Ovary (tissue), 10 donors: ENCODE results near the gene MMP10. TPM values are rescaled to one million over a fixed set of nuclear protein-coding genes. Genes with fewer than 3 reads are reported as not detected.

Experiments used
- DNase-seq, 5 donors: peaks; one replicate each; pipeline ENCODE4 v3.0.0-alpha.2; 2019 to 2020
- H3K27ac ChIP-seq, 2 donors: fragments of 200-600 bp; one replicate each; pipeline versions ENCODE4 v1.5.1 to v1.8.0; 2019 to 2022
- H3K27me3 ChIP-seq: fragments of 200-600 bp; one replicate; pipeline ENCODE4 v1.8.0; 2022
- H3K36me3 ChIP-seq: fragments of 200-600 bp; sonication (generic); one replicate; pipeline ENCODE4 v1.5.1; 2019
- H3K4me1 ChIP-seq: one replicate; pipeline ENCODE4 v1.8.1; 2013; ENCODE audit warnings: mild to moderate bottlenecking, moderate library complexity; ENCODE audit not compliant: insufficient read depth
- H3K4me3 ChIP-seq: fragments of 200-600 bp; sonication (generic); one replicate; pipeline ENCODE4 v1.5.1; 2017
- H3K9me3 ChIP-seq, 2 donors: fragments of 200-600 bp in 1 of 2; sonication (generic) in 1 of 2; one replicate each; pipeline versions ENCODE4 v1.5.1 to v1.8.1; 2013 to 2019; ENCODE audit warnings: mild to moderate bottlenecking in 1 of 2, moderate library complexity in 1 of 2
- CTCF ChIP-seq, 3 donors: fragments of 450-650 bp in 2 of 3; fragments of 200-600 bp in 1 of 3; IDR thresholded peaks; one replicate each; pipeline versions ENCODE4 v1.5.1 to v1.8.0; 2016 to 2022; ENCODE audit warnings: antibody characterized with exemption in 3 of 3, mild to moderate bottlenecking in 1 of 3
- EP300 ChIP-seq: sonication (generic); formaldehyde crosslinking; IDR thresholded peaks from one replicate; pipeline ENCODE4 v1.6.1; 2017; ENCODE audit warnings: antibody characterized with exemption
- POLR2A ChIP-seq: fragments of 450-650 bp; IDR thresholded peaks from one replicate; pipeline ENCODE4 v1.6.1; 2017; ENCODE audit warnings: antibody characterized with exemption, mild to moderate bottlenecking, moderate library complexity
- WGBS, 3 donors: extraction: QIAGEN DNeasy Blood & Tissue Kit in 1 of 3; methylation state at CpG; one replicate each; pipeline versions ENCODE4 v1.1.5 to v1.1.7; 2013 to 2017; 5-methylcytosine and 5-hydroxymethylcytosine counted together
- intact Hi-C, 4 donors: fragments of 100-400 bp; cut with DNase I; formaldehyde crosslinking; loops; one replicate each; pipeline versions ENCODE4 v1.11.0 to v1.15.1; 2022 to 2023
- long read RNA-seq, 3 donors: library from polyadenylated mRNA in 2 of 3; unstranded in 2 of 3; transcript quantifications; one replicate each; pipeline ENCODE4 v2.0.0 and lab custom pipeline, GENCODE V29; 2021 to 2026
- polyA plus RNA-seq, 2 donors: library from polyadenylated mRNA; stranded (reverse); fragments of 200-250 nt in 1 of 2; fragments of 350-450 nt in 1 of 2; fragmentation: Illumina TruSeq in 1 of 2; extraction: RNeasy Lipid Tissue Mini Kit (QIAGEN cat#74804) in 1 of 2; gene quantifications; one replicate each; pipeline ENCODE4 v1.2.3, GENCODE V29; 2013 to 2014
- total RNA-seq, 7 donors: library from RNA; depleted of rRNA in 2 of 7; stranded (reverse); fragments of >200 nt in 2 of 7; fragmentation: NEBNext Ultra II Directional in 3 of 7; extraction: Animal tissue kit (Norgen Biotek cat#: 25700) in 3 of 7; gene quantifications; one replicate each; pipeline versions ENCODE4 v1.1.0 to v1.2.4, GENCODE V29; 2016 to 2023
- donor health status: DM: no; HTN: no; CAD: no; lungs with moderate emphysema.
- donor health status: DM: no; HTN: no; CAD: no.
- donor health status: Bipolar disorder and iron deficiency.
- donor health status: DM: yes; HTN: yes; CAD: no.
- donor health status: DM: no; HTN: no; CAD: no.
- donor health status: DM: yes; HTN: yes; CAD: no.

Gene MMP10
- 1 to 10 TPM in 1 of 7 donors, not detected in 6; 1.1 TPM for total RNA-seq
- under 1 TPM in 1 of 2 donors, not detected in 1; 0.61 TPM for polyA plus RNA-seq
- long read RNA-seq, donor 1: 0 reads
- long read RNA-seq, donor 2: 0 reads
- long read RNA-seq, donor 3: 0 reads

- Histone ChIP-seq H3K9me3 (no peaks in the 10 kb centered on the region), H3K36me3 (no peaks in the 10 kb centered on the region), H3K4me1 (no peaks in the 10 kb centered on the region), H3K4me3 (no peak within 1 kb of the TSS), H3K27me3 (no peaks in the 10 kb centered on the region), H3K27ac (no peak within 1 kb of the TSS)
- DNase-seq: no peak
- intact Hi-C loops: no loop called here
- WGBS, 3 donors: 2 to 4% (median 4%) methylated on average over 2 of the region's 2 CpGs
- TF ChIP-seq EP300 (no peak), CTCF (IDR thresholded peaks at IDR 0.05) (no peak), POLR2A (no peak)
Observed at GRCh38 chr11:102780491-102780918, at the start of gene MMP10. TSS of gene MMP10 (minus strand) at chr11:102780628. CDS start at chr11:102780591, 37 bp downstream.

- H3K27me3 ChIP-seq: no peaks in the 10 kb centered on the region
- no peak overlapping the region for H3K27ac ChIP-seq
- no peak for DNase-seq
- intact Hi-C loops: no loop called here
- no peaks in the 10 kb centered on the region for H3K4me1 ChIP-seq
- WGBS, 3 donors: 70 to 78% (median 71%) methylated on average over 6 of the region's 6 CpGs
- no peaks in the 10 kb centered on the region for H3K9me3 ChIP-seq
- H3K36me3 ChIP-seq: no peaks in the 10 kb centered on the region
- no peak overlapping the region for H3K4me3 ChIP-seq
- TF ChIP-seq EP300: no peak
Observed at GRCh38 chr11:102829316-102830000, 49.0 kb upstream of the MMP10 start.

GRCh38 chr11:102824556-102824955 is 44.1 kb upstream of the MMP10 start:
- Histone ChIP-seq H3K36me3 (no peaks in the 10 kb centered on the region), H3K9me3 (no peaks in the 10 kb centered on the region), H3K27ac (no peak overlapping the region), H3K4me3 (no peak overlapping the region), H3K27me3 (no peaks in the 10 kb centered on the region), H3K4me1 (no peaks in the 10 kb centered on the region)
- no peak for DNase-seq
- intact Hi-C loops: no loop called here
- 95 to 100% (median 100%) methylated on average over 1 of the region's 1 CpG for WGBS, 3 donors
- TF ChIP-seq EP300: no peak
- no peak for TF ChIP-seq POLR2A
- TF ChIP-seq CTCF (IDR thresholded peaks at IDR 0.05): no peak

GRCh38 chr11:102819491-102819890 is 39.1 kb upstream of the MMP10 start:
- Histone ChIP-seq H3K36me3 (no peaks in the 10 kb centered on the region), H3K4me3 (no peak overlapping the region), H3K4me1 (no peaks in the 10 kb centered on the region), H3K27ac (no peak overlapping the region), H3K9me3 (no peaks in the 10 kb centered on the region), H3K27me3 (no peaks in the 10 kb centered on the region)
- intact Hi-C loops: no loop called here
- TF ChIP-seq EP300 (no peak), CTCF (IDR thresholded peaks at IDR 0.05) (no peak), POLR2A (no peak)
- 66 to 77% (median 69%) methylated on average over 6 of the region's 6 CpGs for WGBS, 3 donors
- no peak for DNase-seq

- Histone ChIP-seq H3K27me3 (no peaks in the 10 kb centered on the region), H3K27ac (no peak overlapping the region), H3K9me3 (no peaks in the 10 kb centered on the region), H3K4me3 (no peak overlapping the region), H3K4me1 (no peaks in the 10 kb centered on the region), H3K36me3 (no peaks in the 10 kb centered on the region)
- no peak for DNase-seq
- intact Hi-C loops: no loop called here
- 71 to 78% (median 76%) methylated on average over 1 of the region's 1 CpG for WGBS, 3 donors
- TF ChIP-seq EP300 (no peak), CTCF (IDR thresholded peaks at IDR 0.05) (no peak), POLR2A (no peak)
Observed at GRCh38 chr11:102813484-102813883, 33.1 kb upstream of the MMP10 start.
